PC-9 (cell line): ENCODE data around the gene FAM20C.

Experiments used
- EZH2 ChIP-seq: fragments of 200-600 bp; sonication (generic); IDR thresholded peaks from 2 replicates; pipeline ENCODE4 v1.8.0; 2017; ENCODE audit warnings: antibody characterized with exemption, low read depth
- TF ChIP-seq, protein P1 (sequence below): fragments of 200-600 bp; sonication (generic); conservative IDR thresholded peaks from 2 replicates; pipeline ENCODE4 v1.6.1; 2017; ENCODE audit warnings: mixed run types, antibody characterized with exemption, mild to moderate bottlenecking, moderate library complexity

DNA sequence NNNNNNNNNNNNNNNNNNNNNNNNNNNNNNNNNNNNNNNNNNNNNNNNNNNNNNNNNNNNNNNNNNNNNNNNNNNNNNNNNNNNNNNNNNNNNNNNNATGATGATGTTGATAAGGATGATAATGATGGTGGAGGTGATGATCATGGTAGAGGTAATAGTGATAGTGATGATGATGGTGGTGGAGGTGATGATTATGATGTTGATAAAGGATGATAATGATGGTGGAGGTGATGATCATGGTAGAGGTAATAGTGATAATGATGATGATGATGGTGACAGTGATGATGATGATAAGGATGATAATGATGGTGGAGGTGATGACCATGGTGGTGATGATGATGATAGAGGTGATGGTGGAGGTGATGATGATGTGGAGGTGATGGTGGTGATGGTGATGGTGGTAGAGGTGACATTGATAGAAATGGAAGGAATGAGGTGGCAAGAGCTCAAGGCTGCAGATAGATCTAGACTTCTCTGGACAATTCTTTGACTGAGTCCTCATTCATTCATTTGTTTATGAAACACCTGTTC, 47.8 kb downstream of the FAM20C start:
- TF ChIP-seq, protein P1, sequence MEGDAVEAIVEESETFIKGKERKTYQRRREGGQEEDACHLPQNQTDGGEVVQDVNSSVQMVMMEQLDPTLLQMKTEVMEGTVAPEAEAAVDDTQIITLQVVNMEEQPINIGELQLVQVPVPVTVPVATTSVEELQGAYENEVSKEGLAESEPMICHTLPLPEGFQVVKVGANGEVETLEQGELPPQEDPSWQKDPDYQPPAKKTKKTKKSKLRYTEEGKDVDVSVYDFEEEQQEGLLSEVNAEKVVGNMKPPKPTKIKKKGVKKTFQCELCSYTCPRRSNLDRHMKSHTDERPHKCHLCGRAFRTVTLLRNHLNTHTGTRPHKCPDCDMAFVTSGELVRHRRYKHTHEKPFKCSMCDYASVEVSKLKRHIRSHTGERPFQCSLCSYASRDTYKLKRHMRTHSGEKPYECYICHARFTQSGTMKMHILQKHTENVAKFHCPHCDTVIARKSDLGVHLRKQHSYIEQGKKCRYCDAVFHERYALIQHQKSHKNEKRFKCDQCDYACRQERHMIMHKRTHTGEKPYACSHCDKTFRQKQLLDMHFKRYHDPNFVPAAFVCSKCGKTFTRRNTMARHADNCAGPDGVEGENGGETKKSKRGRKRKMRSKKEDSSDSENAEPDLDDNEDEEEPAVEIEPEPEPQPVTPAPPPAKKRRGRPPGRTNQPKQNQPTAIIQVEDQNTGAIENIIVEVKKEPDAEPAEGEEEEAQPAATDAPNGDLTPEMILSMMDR: no peak
- TF ChIP-seq EZH2: no peak
